Lung microvascular endothelial cell (primary cell): Measurements from ENCODE around the gene PDZRN4. TPM values are rescaled to one million over a fixed set of nuclear protein-coding genes. Genes with fewer than 3 reads are reported as not detected.
"Not testable (repeated sequence)": the region's sequence is repeated elsewhere in the genome, so short reads cannot be mapped to it uniquely, and the experiment has no call there.

Experiments
- DNase-seq, 2 donors: peaks; one replicate each; pipeline versions ENCODE4 v3.0.0 to v3.0.0-alpha.2; 2010; ENCODE audit warnings: low read depth in 2 of 2
- total RNA-seq: library from RNA; depleted of rRNA; stranded (reverse); fragments of >200 nt; gene quantifications from 2 replicates; pipeline ENCODE4 v1.2.1, GENCODE V29; 2014

Gene PDZRN4
- not detected in 2 replicates for total RNA-seq

GRCh38 chr12:41188058-41188840 lies at the start of gene PDZRN4:
TSS of gene PDZRN4 (plus strand) at chr12:41188320.
- DNase-seq, result no peak

DNA sequence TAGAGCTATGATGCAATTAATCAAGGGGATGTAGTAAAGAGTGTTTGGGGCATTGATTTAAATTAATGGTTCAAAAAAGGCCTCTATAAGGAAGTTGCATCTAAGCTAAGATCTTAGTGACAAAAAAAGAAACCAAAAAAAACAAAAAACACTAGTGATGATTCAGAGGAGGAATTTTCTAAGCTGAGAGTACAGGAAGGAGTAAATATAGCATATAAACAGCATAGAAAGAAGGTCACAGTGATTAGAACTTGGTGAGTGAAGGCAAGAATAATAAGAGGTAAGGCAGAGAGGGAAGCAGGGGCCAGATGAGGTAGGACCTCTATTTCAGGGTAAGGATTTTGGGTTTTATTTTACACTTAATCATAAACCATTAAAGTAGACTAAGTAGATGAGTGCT lies 48.0 kb upstream of the PDZRN4 start:
- no peak for DNase-seq

- no peak for DNase-seq
Measured at GRCh38 chr12:41141104-41141503, 47.0 kb upstream of the PDZRN4 start.

GRCh38 chr12:41142376-41142775 lies 45.7 kb upstream of the PDZRN4 start:
- no peak for DNase-seq

DNA sequence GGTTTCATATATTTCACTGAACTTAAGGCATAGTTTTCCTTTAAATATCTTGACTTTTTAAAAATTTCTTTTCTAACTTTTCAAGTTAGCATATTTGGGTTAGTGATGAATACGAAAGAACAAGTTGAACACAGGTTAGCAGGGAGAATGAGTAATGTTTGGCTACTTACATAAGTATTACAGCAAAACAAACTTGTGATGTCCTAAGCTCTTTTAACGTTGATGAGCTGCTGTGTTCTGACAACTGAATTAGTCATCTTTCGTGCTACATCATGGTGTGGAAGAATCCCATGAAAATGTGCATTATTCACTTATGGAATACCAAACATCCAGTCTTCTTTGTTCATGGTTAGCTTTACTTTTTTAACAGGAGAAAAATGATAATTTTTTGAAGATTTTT lies 36.3 kb upstream of the PDZRN4 start:
- no peak for DNase-seq

GRCh38 chr12:41162461-41162860 lies 25.7 kb upstream of the PDZRN4 start:
- no peak for DNase-seq

GRCh38 chr12:41167701-41168100 lies 20.4 kb upstream of the PDZRN4 start:
- DNase-seq, result no peak

DNA sequence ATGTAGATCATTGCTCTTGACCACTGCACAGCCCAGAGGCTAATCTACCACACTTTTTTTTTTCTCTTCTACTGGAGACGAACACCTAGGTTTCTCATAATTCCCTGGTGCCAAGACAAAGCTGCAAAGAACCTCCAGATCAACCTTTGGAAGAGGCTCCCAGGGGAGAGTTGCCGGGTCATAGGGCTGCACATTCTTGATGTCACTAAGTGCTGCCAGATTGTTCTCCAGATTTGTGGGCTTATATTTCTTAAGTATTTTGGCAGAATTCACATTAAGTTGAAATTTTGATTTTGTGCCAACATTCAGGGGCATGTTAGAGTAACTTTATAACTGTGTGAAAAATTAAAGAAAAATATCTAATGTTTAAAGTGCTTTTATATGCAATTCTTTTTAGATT lies 13.5 kb upstream of the PDZRN4 start:
- DNase-seq, result no peak

DNA sequence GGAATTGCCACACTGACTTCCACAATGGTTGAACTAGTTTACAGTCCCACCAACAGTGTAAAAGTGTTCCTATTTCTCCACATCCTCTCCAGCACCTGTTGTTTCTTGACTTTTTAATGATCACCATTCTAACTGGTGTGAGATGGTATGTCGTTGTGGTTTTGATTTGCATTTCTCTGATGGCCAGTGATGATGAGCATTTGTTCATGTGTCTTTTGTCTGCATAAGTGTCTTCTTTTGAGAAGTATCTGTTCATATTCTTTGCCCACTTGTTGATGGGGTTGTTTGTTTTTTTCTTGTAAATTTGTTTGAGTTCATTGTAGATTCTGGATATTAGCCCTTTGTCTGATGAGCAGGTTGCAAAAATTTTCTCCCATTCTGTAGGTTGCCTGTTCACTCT lies 8.6 kb upstream of the PDZRN4 start:
- DNase-seq, result not testable (repeated sequence)

DNA sequence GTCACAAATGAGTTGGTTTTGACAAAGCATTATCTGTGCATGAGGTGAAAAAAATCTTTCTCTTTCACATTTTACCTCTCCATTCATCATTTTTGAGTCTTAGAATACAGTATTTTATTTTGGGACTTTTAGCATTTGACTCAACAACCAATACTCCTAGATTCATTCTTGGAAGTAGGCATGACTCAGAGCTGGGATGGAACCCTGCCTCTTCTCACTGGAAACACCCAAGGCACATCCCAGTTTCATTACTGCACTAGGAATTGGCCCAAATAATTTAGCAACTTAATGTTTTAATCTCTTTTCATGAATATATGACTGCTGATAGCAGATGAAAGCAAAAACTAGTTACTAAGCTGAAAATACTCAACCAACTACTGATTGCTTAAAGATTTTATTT lies 3.3 kb upstream of the PDZRN4 start:
- DNase-seq, result no peak

DNA sequence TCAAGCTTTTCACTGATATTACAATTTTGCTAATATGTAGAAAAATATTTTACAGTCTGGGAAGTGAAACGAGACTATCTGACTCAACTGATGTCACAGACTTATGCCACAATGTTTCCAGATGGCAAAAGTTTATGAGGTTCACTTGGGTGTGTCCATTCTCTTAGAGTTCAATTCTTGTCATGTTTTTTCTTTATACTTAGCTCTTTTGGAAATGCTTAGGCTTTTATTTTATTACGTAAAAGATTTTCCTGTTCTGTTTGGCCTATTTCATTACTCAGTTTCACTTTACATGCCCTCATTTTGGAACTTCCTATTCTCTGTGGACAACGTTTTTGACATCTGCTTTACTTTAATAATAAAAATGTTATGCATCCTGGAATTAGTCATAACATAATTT lies 2.1 kb upstream of the PDZRN4 start:
- no peak for DNase-seq

DNA sequence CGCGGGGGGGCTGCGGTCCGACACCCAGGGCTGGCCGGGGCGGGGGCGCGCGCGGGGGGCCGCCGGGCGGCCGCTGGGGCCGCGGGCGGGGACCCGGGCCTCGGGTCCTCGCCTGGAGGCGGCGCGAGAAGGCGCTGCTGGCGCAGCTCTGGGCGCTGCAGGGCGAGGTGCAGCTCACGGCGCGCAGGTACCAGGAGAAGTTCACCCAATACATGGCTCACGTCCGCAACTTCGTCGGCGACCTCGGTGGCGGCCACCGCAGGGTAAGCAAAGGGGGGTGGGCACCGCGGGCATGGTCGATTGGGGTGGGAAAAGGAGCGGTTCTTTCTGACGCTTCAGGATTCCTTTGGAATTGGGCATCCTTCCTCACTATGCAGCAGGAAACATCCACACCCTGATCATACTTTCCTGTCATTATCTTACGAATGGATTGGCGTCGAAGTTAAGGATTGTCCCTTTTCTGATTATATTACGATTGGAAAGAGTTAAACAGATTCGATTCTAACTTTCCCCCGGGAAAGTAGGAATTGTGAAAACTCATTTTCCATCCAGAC lies 798 bp downstream of the PDZRN4 start:
- no peak for DNase-seq

DNA sequence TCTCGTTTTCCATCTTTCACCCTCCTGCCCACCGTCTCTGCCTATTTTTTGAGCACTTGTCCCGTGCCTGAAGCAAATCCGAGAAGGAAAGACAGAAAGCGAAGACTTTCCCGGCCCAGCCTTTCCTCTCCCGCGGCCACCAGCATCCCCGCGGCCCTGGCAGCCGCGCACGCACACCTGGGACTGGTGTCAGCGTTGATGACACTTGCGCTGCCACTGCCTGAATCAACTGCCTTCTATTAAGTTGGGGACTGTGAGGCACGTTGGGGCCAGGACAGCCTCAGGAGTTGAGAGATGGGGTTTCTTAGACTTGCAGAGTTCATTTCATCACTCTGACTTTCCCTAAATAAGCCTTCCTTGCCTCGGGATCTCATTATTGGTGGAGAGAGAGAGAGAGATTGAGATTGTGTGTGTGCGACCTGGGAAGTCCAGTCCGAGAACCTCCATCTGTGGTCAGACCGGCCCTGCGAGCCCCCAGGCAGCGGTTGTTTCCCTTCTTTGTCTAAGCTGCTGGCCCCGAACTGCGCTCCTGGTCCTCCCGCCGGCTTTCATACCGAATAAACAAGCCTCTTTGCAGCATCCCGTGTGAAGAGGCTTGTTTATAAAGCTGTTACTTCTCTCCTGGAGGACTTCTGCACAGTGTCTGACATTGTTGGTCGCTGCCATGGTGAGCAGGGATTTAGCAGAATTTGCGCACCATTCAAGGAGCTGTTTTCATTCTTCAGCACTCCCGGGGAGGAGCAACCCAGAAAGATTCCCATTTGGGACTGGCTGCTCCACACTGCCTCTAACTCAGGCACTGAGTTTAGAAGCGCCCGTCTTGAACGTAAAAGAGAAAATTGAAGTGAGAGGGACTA lies 1.5 kb downstream of the PDZRN4 start:
- DNase-seq, result no peak

DNA sequence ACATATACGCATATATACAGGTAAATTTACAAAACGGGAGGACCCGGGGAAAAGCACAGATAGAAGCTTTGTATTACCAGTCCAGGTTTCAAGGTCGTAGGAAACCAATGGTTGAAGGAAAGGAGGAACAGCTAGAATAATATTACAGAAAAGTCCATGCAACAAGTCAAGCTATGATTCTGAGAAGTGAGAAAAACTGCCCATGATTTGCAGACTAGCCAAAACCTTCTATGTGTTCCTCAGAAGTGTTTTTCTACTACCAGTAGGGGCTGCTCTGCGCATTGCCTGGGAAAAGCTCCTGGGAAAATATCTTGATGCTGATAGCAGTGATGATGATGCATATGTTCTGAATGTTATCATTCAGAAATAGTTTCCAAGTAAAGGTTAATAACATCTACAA lies 2.2 kb downstream of the PDZRN4 start:
- DNase-seq, result no peak

GRCh38 chr12:41191549-41191948 lies 3.4 kb downstream of the PDZRN4 start:
- not testable (repeated sequence) for DNase-seq

DNA sequence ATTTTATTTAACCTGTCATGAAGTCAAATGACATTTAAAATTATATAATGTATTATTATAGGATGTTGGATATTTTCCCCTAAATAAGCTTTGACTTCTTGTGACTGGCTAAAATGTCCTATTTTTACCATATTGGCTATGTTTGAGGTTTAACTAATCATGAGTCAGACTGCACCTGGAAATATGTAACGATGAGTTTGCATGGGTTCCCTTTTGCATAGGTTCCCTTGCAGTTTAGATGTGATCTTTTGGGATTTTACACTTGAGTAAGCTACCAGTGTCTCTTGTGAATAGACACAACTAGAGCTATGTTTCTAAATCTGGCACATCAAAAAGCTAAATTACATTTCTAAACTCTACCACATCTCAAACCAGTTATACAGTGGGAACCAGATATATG lies 5.2 kb downstream of the PDZRN4 start:
- no peak for DNase-seq

GRCh38 chr12:41202051-41202450 lies 13.9 kb downstream of the PDZRN4 start:
- DNase-seq, result no peak

- peak in 1 of 2 donors; percentile 9 for DNase-seq
Measured at GRCh38 chr12:41205070-41205709, 17.1 kb downstream of the PDZRN4 start.

- no peak for DNase-seq
Measured at GRCh38 chr12:41206298-41206697, 18.2 kb downstream of the PDZRN4 start.

- no peak for DNase-seq
Measured at GRCh38 chr12:41211448-41211847, 23.3 kb downstream of the PDZRN4 start.

DNA sequence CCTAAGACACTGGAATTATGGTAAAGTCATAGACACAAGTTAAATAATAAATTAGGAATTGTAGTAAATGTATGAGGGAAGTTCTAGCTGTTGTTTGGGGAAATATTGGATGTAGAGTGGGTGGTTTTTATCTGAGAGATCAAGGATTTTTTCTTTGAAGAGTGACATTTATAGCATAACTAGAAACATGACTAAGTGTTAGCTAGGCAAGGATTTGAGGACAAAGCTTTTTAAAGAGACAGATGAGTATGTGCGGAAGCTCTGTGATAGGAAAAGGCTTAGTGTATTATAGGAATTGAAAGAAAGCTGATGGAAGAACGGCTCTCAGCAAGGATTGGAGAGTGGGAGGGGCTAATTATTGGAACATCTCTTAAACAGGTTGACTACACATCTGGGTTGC lies 24.5 kb downstream of the PDZRN4 start:
- no peak for DNase-seq

- DNase-seq, result no peak
Measured at GRCh38 chr12:41213107-41213506, 25.0 kb downstream of the PDZRN4 start.
